Lower leg skin (tissue), 3 donors: ENCODE results near the gene CLDN7.
A peak's percentile ranks its signal among the peaks of the same experiment; 100 is the strongest.

ENCODE experiments used
- POLR2A ChIP-seq, 2 donors: fragments of 450-650 bp; IDR thresholded peaks; one replicate each; pipeline ENCODE4 v1.6.1; 2016 to 2017; ENCODE audit warnings: antibody characterized with exemption in 2 of 2, mild to moderate bottlenecking in 1 of 2, moderate library complexity in 1 of 2
- TF ChIP-seq, protein P1 (sequence below), 3 donors: fragments of 450-650 bp; IDR thresholded peaks; one replicate each; pipeline ENCODE4 v1.5.1; 2016; ENCODE audit warnings: antibody characterized with exemption in 3 of 3, mild to moderate bottlenecking in 3 of 3, moderate library complexity in 2 of 3

GRCh38 chr17:7252176-7253043 lies 9.9 kb downstream of the CLDN7 start, which contains the start of gene ELP5:
- TF ChIP-seq, protein P1, sequence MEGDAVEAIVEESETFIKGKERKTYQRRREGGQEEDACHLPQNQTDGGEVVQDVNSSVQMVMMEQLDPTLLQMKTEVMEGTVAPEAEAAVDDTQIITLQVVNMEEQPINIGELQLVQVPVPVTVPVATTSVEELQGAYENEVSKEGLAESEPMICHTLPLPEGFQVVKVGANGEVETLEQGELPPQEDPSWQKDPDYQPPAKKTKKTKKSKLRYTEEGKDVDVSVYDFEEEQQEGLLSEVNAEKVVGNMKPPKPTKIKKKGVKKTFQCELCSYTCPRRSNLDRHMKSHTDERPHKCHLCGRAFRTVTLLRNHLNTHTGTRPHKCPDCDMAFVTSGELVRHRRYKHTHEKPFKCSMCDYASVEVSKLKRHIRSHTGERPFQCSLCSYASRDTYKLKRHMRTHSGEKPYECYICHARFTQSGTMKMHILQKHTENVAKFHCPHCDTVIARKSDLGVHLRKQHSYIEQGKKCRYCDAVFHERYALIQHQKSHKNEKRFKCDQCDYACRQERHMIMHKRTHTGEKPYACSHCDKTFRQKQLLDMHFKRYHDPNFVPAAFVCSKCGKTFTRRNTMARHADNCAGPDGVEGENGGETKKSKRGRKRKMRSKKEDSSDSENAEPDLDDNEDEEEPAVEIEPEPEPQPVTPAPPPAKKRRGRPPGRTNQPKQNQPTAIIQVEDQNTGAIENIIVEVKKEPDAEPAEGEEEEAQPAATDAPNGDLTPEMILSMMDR (IDR thresholded peaks at IDR 0.05), result peak in 1 of 3 donors; percentile 40
- no peak for TF ChIP-seq POLR2A (IDR thresholded peaks at IDR 0.05)
